Endothelial cell of umbilical vein (primary cell): ENCODE results near the gene LRRC47. TPM values are rescaled to one million over a fixed set of nuclear protein-coding genes. Genes with fewer than 3 reads are reported as not detected.

Source experiments
- BruUV-seq: library from RNA; stranded (reverse); fragments of 400-500 nt; replicated peaks from 2 replicates; lab custom pipeline; 2021; lab: Mats Ljungman, UMichigan
- CTCF ChIA-PET: fragments of 300-600, 350-600 bp; sonication (Branson Sonifier 250); formaldehyde crosslinking; loops from one replicate; lab custom pipeline; 2021; ENCODE audit warnings: antibody characterized with exemption, inconsistent platforms; lab: Charles Lee
- POLR2A ChIA-PET: fragments of 300-600, 350-600 bp; sonication (Branson Sonifier 250); formaldehyde crosslinking; loops from one replicate; lab custom pipeline; 2021; ENCODE audit warnings: antibody characterized with exemption, inconsistent platforms; lab: Charles Lee
- DNase-seq: peaks from one replicate; pipeline ENCODE4 v3.0.0-alpha.2; 2011; ENCODE audit warnings: low read depth, low spot score
- FAIRE-seq: peaks from 2 replicates; lab custom pipeline; 2011; peaks lifted over from hg19 to GRCh38; lab: Jason Lieb, UNC
- H2AFZ ChIP-seq: 2 replicates; pipeline ENCODE4 v1.6.0; 2012; ENCODE audit warnings: low read depth, low read length, control low read depth, inconsistent platforms
- H3K27ac ChIP-seq: 2 replicates; pipeline ENCODE4 v1.5.1; 2011; ENCODE audit warnings: low read depth, mild to moderate bottlenecking, control low read depth, low read length, moderate library complexity; ENCODE audit not compliant: insufficient read depth
- H3K27me3 ChIP-seq, 2 experiments: 2 replicates each; pipeline versions ENCODE4 v1.6.0 to v1.6.1; 2011; ENCODE audit warnings: low read length in 2 of 2, mixed read lengths in 1 of 2; ENCODE audit not compliant: control insufficient read depth in 2 of 2, insufficient read depth in 2 of 2
- H3K36me3 ChIP-seq, 2 experiments: 2 replicates in 1 of 2; 3 replicates in 1 of 2; pipeline ENCODE4 v1.5.1; 2011; ENCODE audit warnings: low read length in 2 of 2, mild to moderate bottlenecking in 1 of 2, moderate library complexity in 1 of 2; ENCODE audit not compliant: control insufficient read depth in 2 of 2, insufficient read depth in 2 of 2; ENCODE audit errors: extremely low read depth in 1 of 2
- H3K4me1 ChIP-seq: 3 replicates; pipeline ENCODE4 v1.5.1; 2011; ENCODE audit warnings: mild to moderate bottlenecking, low read length; ENCODE audit not compliant: control insufficient read depth, insufficient read depth; ENCODE audit errors: extremely low read depth
- H3K4me2 ChIP-seq: 2 replicates; pipeline ENCODE4 v1.6.1; 2011; ENCODE audit warnings: low read length, control low read depth, mixed read lengths; ENCODE audit not compliant: insufficient read depth
- H3K4me3 ChIP-seq, 3 experiments: fragments of 200-600 bp in 1 of 3; sonication (generic), shearing (Covaris generic) in 1 of 3; replicated peaks in 1 of 3; 2 replicates each; pipeline ENCODE4 v1.5.1; 2011 to 2016; ENCODE audit warnings: control low read depth in 3 of 3, low read length in 3 of 3, mild to moderate bottlenecking in 2 of 3, inconsistent platforms in 1 of 3, low read depth in 1 of 3, moderate library complexity in 1 of 3; ENCODE audit not compliant: insufficient read depth in 1 of 3
- H3K79me2 ChIP-seq: 2 replicates; pipeline ENCODE4 v1.6.0; 2012; ENCODE audit warnings: low read length, inconsistent platforms; ENCODE audit not compliant: control insufficient read depth, insufficient read depth
- H3K9ac ChIP-seq: replicated peaks from 2 replicates; pipeline ENCODE3; 2011; ENCODE audit warnings: low read length, control low read depth; ENCODE audit not compliant: insufficient read depth; ENCODE audit errors: extremely low read depth
- H3K9me1 ChIP-seq: replicated peaks from 3 replicates; pipeline ENCODE4 v1.6.0; 2011; ENCODE audit warnings: mild to moderate bottlenecking, low read length; ENCODE audit not compliant: control insufficient read depth, insufficient read depth; ENCODE audit errors: extremely low read depth
- H3K9me3 ChIP-seq: replicated peaks from 2 replicates; pipeline ENCODE4 v1.5.1; 2012; ENCODE audit warnings: low read length, inconsistent platforms; ENCODE audit not compliant: control insufficient read depth, insufficient read depth
- H4K20me1 ChIP-seq: replicated peaks from 2 replicates; pipeline ENCODE3; 2011; ENCODE audit warnings: mild to moderate bottlenecking, low read length; ENCODE audit not compliant: control insufficient read depth, insufficient read depth; ENCODE audit errors: extremely low read depth
- CTCF ChIP-seq, 2 donors: IDR thresholded peaks; 1 replicate in 1 of 2; 2 replicates in 1 of 2; pipeline ENCODE4 v1.5.1; 2011; ENCODE audit warnings: low read length in 2 of 2, mild to moderate bottlenecking in 2 of 2, moderate library complexity in 2 of 2, control low read depth in 1 of 2, inconsistent platforms in 1 of 2, low read depth in 1 of 2; ENCODE audit not compliant: insufficient read depth in 1 of 2; ENCODE audit errors: extremely low read depth in 1 of 2
- EZH2 ChIP-seq: IDR thresholded peaks from 2 replicates; pipeline ENCODE4 v1.6.1; 2012; ENCODE audit warnings: borderline replicate concordance, low read depth, mild to moderate bottlenecking, moderate library complexity, low read length, inconsistent platforms; ENCODE audit not compliant: severe bottlenecking
- FOS ChIP-seq: IDR thresholded peaks from 2 replicates; pipeline ENCODE4 v1.6.1; 2011; ENCODE audit warnings: mild to moderate bottlenecking, low read length, moderate library complexity, borderline replicate concordance; ENCODE audit not compliant: insufficient read depth
- GATA2 ChIP-seq: IDR thresholded peaks from 2 replicates; pipeline ENCODE4 v1.7.0; 2011; ENCODE audit warnings: low read depth, mild to moderate bottlenecking, moderate library complexity, mixed read lengths, low read length; ENCODE audit not compliant: insufficient read length, insufficient read depth
- JUN ChIP-seq: IDR thresholded peaks from 2 replicates; pipeline ENCODE4 v1.6.1; 2011; ENCODE audit warnings: borderline replicate concordance, low read depth; ENCODE audit not compliant: insufficient read length, insufficient read depth
- MAX ChIP-seq: IDR thresholded peaks from 2 replicates; pipeline ENCODE4 v1.6.1; 2011; ENCODE audit not compliant: insufficient read depth, insufficient read length
- MYC ChIP-seq: IDR thresholded peaks from one replicate; pipeline ENCODE4 v1.6.1; 2011; ENCODE audit warnings: mild to moderate bottlenecking, low read depth, low read length
- POLR2A ChIP-seq: IDR thresholded peaks from 2 replicates; pipeline ENCODE4 v1.6.1; 2012; ENCODE audit warnings: low read depth, mild to moderate bottlenecking, control low read depth, low read length
- POLR2AphosphoS5 ChIP-seq: IDR thresholded peaks from 2 replicates; pipeline ENCODE4 v1.6.1; 2012; ENCODE audit warnings: low read depth, mild to moderate bottlenecking, control low read depth, low read length, moderate library complexity; ENCODE audit not compliant: insufficient read depth
- dilution Hi-C: fragments of 300-500 bp; cut with MboI; formaldehyde crosslinking; loops from one replicate; pipeline ENCODE4 v1.15.0; 2019; ENCODE audit warnings: low sequenced_read_pairs; ENCODE audit not compliant: extremely low pct_ligation_motif_present
- intact Hi-C: fragments of 100-400 bp; cut with micrococcal nuclease; formaldehyde crosslinking; loops from one replicate; pipeline ENCODE4 v1.10.0; 2022
- polyA plus RNA-seq, 4 experiments: library from polyadenylated mRNA; depleted of rRNA in 3 of 4; stranded (reverse) in 3 of 4; unstranded in 1 of 4; fragments of >200 nt; gene quantifications; 2 replicates each; pipeline versions ENCODE4 v1.2.1 to v1.2.3, GENCODE V29; 2011 to 2012; ENCODE audit warnings: missing spikeins in 1 of 4
- total RNA-seq: library from RNA; stranded (reverse); gene quantifications from 2 replicates; pipeline ENCODE4 v1.2.3, GENCODE V29; 2021

LRRC47 gene
- total and polyA plus RNA-seq, 2 donors (not counting 3 experiments of a cell fraction or from before 2014, with no cell fraction given), result 23.7 to 42.5 TPM

- intact Hi-C loops, result no loop called here
- H3K9ac ChIP-seq, result no peak overlapping the region
- TF ChIP-seq POLR2A (no peak), EZH2 (no peak), JUN (no peak), POLR2AphosphoS5 (no peak), GATA2 (no peak), CTCF (IDR thresholded peaks at IDR 0.05; ENCODE audit: extremely low read depth in 1 of 2, insufficient read depth in 1 of 2, low read depth in 1 of 2, low read length in 2 of 2) (no peak), MAX (no peak), MYC (no peak), FOS (no peak)
- no peaks in the 10 kb centered on the region for H4K20me1 ChIP-seq
- H3K9me1 ChIP-seq, result no peaks in the 10 kb centered on the region
- dilution Hi-C loops, result no loop called here
- no peak overlapping the region for H3K4me2 ChIP-seq
- H3K4me1 ChIP-seq, result no peaks in the 10 kb centered on the region
- CTCF ChIA-PET, result no interaction called here
- no peaks in the 10 kb centered on the region for H3K9me3 ChIP-seq
- POLR2A ChIA-PET, result no interaction called here
- DNase-seq (no peak), FAIRE-seq (no peak)
- H3K27me3 ChIP-seq, result no peaks in the 10 kb centered on the region
- no TSS peak for BruUV-seq
- no peak overlapping the region for H3K4me3 ChIP-seq
- H3K27ac ChIP-seq, result no peak overlapping the region
- no peak overlapping the region for H2AFZ ChIP-seq
- peaks cover 33% of the 10 kb centered on the region for H3K79me2 ChIP-seq
- peaks cover 0 to 21% of the 10 kb centered on the region in 2 experiments for H3K36me3 ChIP-seq
Observed at GRCh38 chr1:3788756-3789420, 7.4 kb downstream of the LRRC47 start.
